IPS DF 19.7 (cell line): ENCODE measurements around the gene EYS.
"Not testable (repeated sequence)": the region's sequence is repeated elsewhere in the genome, so short reads cannot be mapped to it uniquely, and the experiment has no call there.

ENCODE experiments used
- DNase-seq: peaks from one replicate; pipeline ENCODE4 v3.0.0-alpha.2; 2013; ENCODE audit warnings: low read depth, low spot score

The EYS gene

GRCh38 chr6:64252256-64252655 is 1454.8 kb downstream of the EYS start:
- no peak for DNase-seq

- no peak for DNase-seq
These were observed 1456.9 kb downstream of the EYS start for GRCh38 chr6:64250126-64250525.

- no peak for DNase-seq
These were observed 1457.9 kb downstream of the EYS start for GRCh38 chr6:64249115-64249514.

GRCh38 chr6:64243618-64244017 is 1463.4 kb downstream of the EYS start:
- no peak for DNase-seq

- not testable (repeated sequence) for DNase-seq
These were observed 1468.1 kb downstream of the EYS start for GRCh38 chr6:64238908-64239307.

- DNase-seq, result no peak
These were observed 1469.0 kb downstream of the EYS start for GRCh38 chr6:64238071-64238470.

- DNase-seq, result no peak
These were observed 1473.3 kb downstream of the EYS start for GRCh38 chr6:64233746-64234145.

- DNase-seq, result no peak
These were observed 1475.1 kb downstream of the EYS start for GRCh38 chr6:64231928-64232327.

- DNase-seq, result no peak
These were observed 1476.5 kb downstream of the EYS start for GRCh38 chr6:64230530-64230929.

GRCh38 chr6:64227863-64228262 is 1479.2 kb downstream of the EYS start:
- DNase-seq, result no peak

- DNase-seq, result no peak
These were observed 1481.5 kb downstream of the EYS start for GRCh38 chr6:64225503-64225902.

- DNase-seq, result no peak
These were observed 1482.2 kb downstream of the EYS start for GRCh38 chr6:64224819-64225218.

- no peak for DNase-seq
These were observed 1485.2 kb downstream of the EYS start for GRCh38 chr6:64221776-64222175.

GRCh38 chr6:64220801-64221200 is 1486.2 kb downstream of the EYS start:
- DNase-seq, result no peak

- no peak for DNase-seq
These were observed 1489.1 kb downstream of the EYS start for GRCh38 chr6:64217721-64218620.

- DNase-seq, result no peak
These were observed 1492.7 kb downstream of the EYS start for GRCh38 chr6:64214373-64214772.

GRCh38 chr6:64213697-64214096 is 1493.3 kb downstream of the EYS start:
- DNase-seq, result no peak

GRCh38 chr6:64197246-64197645 is 1509.8 kb downstream of the EYS start:
- no peak for DNase-seq

- no peak for DNase-seq
These were observed 1520.4 kb downstream of the EYS start for GRCh38 chr6:64186592-64186991.

- no peak for DNase-seq
These were observed 1521.4 kb downstream of the EYS start for GRCh38 chr6:64185621-64186020.

GRCh38 chr6:64175296-64175695 is 1531.7 kb downstream of the EYS start:
- no peak for DNase-seq

GRCh38 chr6:64170316-64170715 is 1536.7 kb downstream of the EYS start:
- no peak for DNase-seq

GRCh38 chr6:64160486-64160885 is 1546.5 kb downstream of the EYS start:
- DNase-seq, result no peak

GRCh38 chr6:64155063-64155462 is 1552.0 kb downstream of the EYS start:
- no peak for DNase-seq
